ENCODE data around the gene HK1. TPM values are rescaled to one million over a fixed set of nuclear protein-coding genes. Genes with fewer than 3 reads are reported as not detected.
"Not testable (repeated sequence)": the region's sequence is repeated elsewhere in the genome, so short reads cannot be mapped to it uniquely, and the experiment has no call there.

The HK1 gene
- total RNA-seq, 1 donor, result 50.6 TPM

DNA sequence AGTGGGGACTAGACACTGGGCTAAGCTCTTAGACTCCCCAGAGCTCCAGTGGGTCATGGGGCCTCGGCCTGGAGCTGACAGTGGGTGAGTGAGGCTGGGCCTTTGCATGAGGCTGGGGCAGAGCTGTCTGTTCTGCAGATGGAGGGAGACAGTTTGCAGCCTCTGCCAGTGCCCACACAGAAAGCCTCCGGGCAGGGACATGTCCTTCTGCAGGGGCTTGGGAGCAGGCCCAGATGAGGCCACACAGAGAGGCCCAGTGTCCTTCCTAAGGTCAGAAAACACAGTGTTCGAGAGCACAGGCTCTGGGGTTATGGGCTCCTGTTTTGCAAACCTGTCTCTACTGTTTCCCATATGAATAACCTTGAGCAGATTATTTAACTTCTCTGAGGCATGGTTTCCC lies 25.1 kb upstream of the HK1 start:
- DNase-seq (ENCODE audit: low read depth in 2 of 3, low spot score in 2 of 3), result no peak

DNA sequence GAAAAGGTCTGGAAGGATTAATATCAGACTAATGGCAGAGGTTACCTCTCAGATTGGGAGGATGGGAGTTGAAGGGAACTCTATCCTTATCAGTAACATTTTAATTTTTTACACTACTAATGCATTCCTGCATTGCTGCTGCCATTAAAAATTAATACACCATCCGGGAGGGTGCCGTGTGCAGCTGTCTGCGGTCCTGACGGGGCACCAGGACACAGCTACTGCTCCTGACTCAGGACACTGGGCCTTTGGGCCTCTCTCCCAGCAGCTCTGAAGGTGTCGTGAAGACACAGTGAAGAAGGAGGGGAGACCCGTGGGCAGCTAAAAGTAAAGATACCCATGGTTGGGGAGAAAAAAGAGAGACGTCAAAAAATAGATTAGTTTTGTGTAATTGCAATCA lies 23.4 kb upstream of the HK1 start:
- no peak for DNase-seq (ENCODE audit: low read depth in 2 of 3, low spot score in 2 of 3)

DNA sequence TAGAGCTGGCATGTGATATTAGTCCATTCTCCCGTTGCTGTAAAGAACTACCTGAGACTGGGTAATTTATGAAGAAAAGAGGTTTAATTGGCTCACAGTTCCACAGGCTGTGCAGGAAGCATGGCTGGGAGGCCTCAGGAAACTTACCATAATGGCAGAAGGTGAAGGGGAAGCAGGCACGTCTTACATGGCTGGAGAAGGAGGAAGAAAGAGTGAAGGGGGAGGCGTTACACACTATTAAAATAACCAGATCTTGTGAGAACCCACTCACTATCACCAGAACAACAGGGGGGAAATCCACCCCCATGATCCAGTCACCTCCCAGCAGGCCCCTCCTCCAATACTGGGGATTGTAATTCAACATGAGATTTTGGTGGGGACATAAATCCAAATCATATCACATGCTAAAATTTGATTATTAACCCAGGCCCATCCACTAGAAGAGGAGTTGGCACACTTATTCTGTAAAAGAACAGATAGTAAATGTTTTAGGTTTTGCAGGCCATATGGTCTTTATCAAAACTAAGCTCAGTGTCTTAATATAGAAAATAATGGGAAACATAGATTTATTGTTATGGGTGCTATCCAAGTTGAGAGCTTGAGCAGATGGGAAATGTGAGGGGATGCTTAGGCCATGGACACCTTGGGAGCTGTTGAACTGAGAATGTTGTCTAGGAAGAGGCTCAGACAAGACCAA lies 18.6 kb upstream of the HK1 start:
- no peak for DNase-seq (ENCODE audit: low read depth in 2 of 3, low spot score in 2 of 3)

GRCh38 chr10:69261184-69261583 lies 17.1 kb upstream of the HK1 start:
- DNase-seq (ENCODE audit: low read depth in 2 of 3, low spot score in 2 of 3), result no peak

DNA sequence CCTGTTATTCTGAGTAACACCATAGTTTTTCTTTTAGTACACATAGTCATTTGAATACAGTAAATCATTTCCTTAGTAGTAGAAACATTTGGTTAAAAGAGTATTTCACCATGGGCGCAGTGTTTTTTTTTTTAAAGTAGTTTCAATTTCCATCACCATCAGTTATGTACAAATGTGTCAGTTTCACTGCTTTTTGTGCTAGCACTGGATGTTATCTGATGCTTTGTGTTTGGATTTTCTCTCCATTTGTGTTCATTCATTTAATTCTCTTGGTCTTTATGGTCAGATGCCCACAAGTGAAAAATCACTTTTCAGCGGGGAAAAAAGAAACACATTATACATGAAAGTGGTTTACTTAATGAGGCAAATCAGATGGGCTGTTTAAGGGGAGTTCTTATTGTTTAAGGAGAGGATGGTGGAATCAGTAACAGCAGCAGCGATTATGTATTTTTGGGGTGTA lies 16.0 kb upstream of the HK1 start:
- DNase-seq (ENCODE audit: low read depth in 2 of 3, low spot score in 2 of 3), result no peak

GRCh38 chr10:69265521-69265920 lies 12.8 kb upstream of the HK1 start:
- DNase-seq (ENCODE audit: low read depth in 2 of 3, low spot score in 2 of 3), result no peak

GRCh38 chr10:69268761-69269416 lies 9.4 kb upstream of the HK1 start:
- DNase-seq (ENCODE audit: low read depth in 2 of 3, low spot score in 2 of 3), result no peak

- DNase-seq (ENCODE audit: low read depth in 2 of 3, low spot score in 2 of 3), result no peak
Observed at GRCh38 chr10:69269761-69270160, 8.5 kb upstream of the HK1 start.

- DNase-seq (ENCODE audit: low read depth in 2 of 3, low spot score in 2 of 3), result no peak
Observed at GRCh38 chr10:69270990-69271389, 7.3 kb upstream of the HK1 start.

DNA sequence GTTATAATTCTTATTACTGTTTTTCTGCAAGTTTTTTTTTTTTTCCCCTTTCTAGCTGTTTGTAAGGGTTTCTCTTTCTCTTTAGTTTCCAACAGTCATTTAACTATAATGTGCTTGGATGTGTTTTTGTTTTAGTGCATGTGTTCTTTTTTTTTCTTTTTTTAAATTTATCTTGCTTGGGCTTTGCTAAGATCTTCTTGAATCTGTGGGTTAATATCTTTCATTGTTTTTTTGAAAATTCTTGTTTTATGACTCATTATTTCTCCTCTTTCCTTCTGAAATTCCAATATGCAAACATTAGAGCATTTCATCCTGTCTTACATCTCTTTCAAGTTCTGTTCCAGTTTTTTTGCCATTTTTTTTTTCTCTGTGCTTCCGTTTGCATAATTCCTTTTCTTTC lies 5.7 kb upstream of the HK1 start:
- no peak for DNase-seq (ENCODE audit: low read depth in 2 of 3, low spot score in 2 of 3)

- no peak for DNase-seq (ENCODE audit: low read depth in 2 of 3, low spot score in 2 of 3)
Observed at GRCh38 chr10:69275444-69275843, 2.9 kb upstream of the HK1 start.

DNA sequence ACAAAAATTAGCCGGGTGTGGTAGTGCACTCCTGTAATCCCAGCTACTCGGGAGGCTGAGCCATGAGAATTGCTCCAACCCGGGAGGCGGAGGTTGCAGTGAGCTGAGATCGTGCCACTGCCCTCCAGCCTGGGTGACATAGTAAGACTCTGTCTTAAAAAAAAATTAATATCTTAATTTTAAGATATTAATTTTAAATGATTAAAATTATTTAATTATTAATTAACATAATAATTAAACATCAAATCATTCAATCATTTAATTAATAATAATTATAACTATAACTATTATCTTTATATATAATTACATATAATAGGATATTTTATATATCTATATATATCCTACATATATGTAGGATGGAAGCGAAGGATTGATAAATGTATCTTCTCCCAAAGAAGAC lies 1.8 kb upstream of the HK1 start:
- DNase-seq (ENCODE audit: low read depth in 2 of 3, low spot score in 2 of 3), result no peak

DNA sequence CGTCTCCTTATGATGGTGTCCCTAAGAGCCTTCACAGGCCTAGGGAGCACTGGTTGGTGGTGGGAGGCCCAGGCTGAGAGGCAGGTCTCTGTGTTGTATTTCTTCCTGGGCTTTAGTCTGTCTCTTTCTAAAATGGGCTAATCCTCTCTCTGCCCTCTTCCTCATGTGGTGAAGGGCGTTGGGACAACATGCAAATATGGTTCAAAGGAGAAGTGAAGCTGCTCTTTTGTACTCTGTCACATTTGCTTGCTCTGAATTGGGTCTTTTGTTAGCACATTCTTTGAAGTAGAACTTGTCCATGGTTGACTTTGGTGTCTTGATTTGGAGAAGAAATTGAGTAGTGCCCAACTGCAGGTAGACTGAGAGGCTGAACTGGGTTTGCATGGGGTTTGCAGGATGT lies 814 bp downstream of the HK1 start:
- no peak for DNase-seq (ENCODE audit: low read depth in 2 of 3, low spot score in 2 of 3)

- DNase-seq (ENCODE audit: low read depth in 2 of 3, low spot score in 2 of 3), result no peak
Observed at GRCh38 chr10:69281507-69282413, 3.5 kb downstream of the HK1 start.

DNA sequence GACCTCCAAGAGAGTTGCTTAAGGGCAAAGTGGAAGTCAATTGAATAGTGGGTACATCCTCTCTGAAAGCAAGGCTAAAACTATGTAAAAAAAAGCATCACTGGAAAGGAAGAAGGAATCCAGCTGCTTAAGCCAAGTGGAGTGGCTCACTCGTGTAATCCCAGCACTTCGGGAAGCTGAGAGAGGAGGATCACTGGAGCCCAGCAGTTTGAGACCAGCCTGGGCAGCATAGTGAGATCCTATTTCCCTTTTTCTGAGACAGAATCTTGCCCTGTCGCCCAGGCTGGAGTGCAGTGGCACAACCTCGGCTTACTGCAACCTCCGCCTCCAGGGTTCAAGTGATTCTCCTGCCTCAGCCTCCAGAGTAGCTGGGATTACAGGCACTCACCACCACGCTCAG lies 6.1 kb downstream of the HK1 start:
- DNase-seq (ENCODE audit: low read depth in 2 of 3, low spot score in 2 of 3), result not testable (repeated sequence)

DNA sequence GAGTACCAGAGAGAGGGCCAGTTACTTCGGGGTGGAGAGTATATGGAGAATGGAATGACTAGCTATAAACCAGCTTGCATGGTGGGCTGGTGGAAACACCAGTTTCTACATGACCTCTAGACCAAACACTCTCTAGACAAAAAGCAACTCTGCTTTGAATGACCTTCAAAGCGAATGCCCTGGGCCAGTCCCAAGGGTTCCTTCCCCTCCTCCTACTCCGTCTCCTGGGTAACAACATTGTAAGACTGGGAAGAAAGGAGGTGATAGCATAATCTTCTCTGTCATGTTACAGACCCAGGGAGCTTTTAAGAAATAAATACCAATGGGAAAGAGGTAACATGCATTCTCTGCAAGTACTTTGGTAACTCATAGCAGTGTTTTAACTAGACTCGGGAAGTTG lies 7.4 kb downstream of the HK1 start:
- no peak for DNase-seq (ENCODE audit: low read depth in 2 of 3, low spot score in 2 of 3)

- no peak for DNase-seq (ENCODE audit: low read depth in 2 of 3, low spot score in 2 of 3)
Observed at GRCh38 chr10:69287181-69287580, 8.9 kb downstream of the HK1 start.

- DNase-seq (ENCODE audit: low read depth in 2 of 3, low spot score in 2 of 3), result no peak
Observed at GRCh38 chr10:69290993-69291392, 12.7 kb downstream of the HK1 start.

DNA sequence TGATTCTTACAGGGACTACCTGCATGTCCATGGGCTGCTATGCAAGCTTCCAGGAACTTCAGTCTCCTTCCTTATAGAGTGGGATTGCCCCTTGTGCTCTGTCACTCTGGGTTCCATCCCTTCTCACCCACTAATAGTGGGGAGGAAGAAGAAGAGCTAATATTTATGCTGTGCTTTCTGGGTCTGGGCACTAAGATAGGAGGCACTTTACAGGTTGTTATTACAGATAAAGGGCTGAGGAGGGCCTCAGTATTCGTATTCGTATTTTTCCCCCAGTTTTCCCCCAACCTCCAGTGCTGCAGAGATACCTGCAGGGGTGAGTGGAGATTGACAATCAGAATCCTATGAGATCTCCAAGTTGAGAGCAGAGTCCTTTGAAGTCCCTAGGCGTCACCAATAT lies 14.2 kb downstream of the HK1 start:
- no peak for DNase-seq (ENCODE audit: low read depth in 2 of 3, low spot score in 2 of 3)

- DNase-seq (ENCODE audit: low read depth in 2 of 3, low spot score in 2 of 3), result no peak
Observed at GRCh38 chr10:69295027-69295636, 16.8 kb downstream of the HK1 start.

- DNase-seq (ENCODE audit: low read depth in 2 of 3, low spot score in 2 of 3), result no peak
Observed at GRCh38 chr10:69303632-69304051, 25.3 kb downstream of the HK1 start.

Measured in hematopoietic multipotent progenitor cell (in vitro differentiated cells).